Glutamatergic neuron (in vitro differentiated cells): ENCODE results near the gene SLC30A1. TPM values are rescaled to one million over a fixed set of nuclear protein-coding genes. Genes with fewer than 3 reads are reported as not detected.

Experiments used
- DNase-seq: peaks from one replicate; pipeline ENCODE4 v3.0.0; 2022
- H3K27ac Mint-ChIP-seq: one replicate; pipeline ENCODE4 v1.8.0; 2020; ENCODE audit warnings: mild to moderate bottlenecking, mixed read lengths, inconsistent platforms; ENCODE audit not compliant: unreplicated experiment
- H3K27me3 Mint-ChIP-seq: one replicate; pipeline ENCODE4 v1.8.0; 2020; ENCODE audit warnings: mild to moderate bottlenecking, moderate library complexity, mixed read lengths, inconsistent platforms; ENCODE audit not compliant: unreplicated experiment
- H3K36me3 Mint-ChIP-seq: one replicate; pipeline ENCODE4 v1.8.0; 2020; ENCODE audit warnings: mild to moderate bottlenecking, mixed read lengths, inconsistent platforms; ENCODE audit not compliant: unreplicated experiment
- H3K4me1 Mint-ChIP-seq: one replicate; pipeline ENCODE4 v1.8.0; 2020; ENCODE audit warnings: mild to moderate bottlenecking, low read depth, mixed read lengths, inconsistent platforms; ENCODE audit not compliant: unreplicated experiment
- H3K4me3 Mint-ChIP-seq: one replicate; pipeline ENCODE4 v1.8.0; 2020; ENCODE audit warnings: mild to moderate bottlenecking, mixed read lengths, inconsistent platforms; ENCODE audit not compliant: unreplicated experiment
- H3K9me3 Mint-ChIP-seq: one replicate; pipeline ENCODE4 v1.8.0; 2020; ENCODE audit warnings: mild to moderate bottlenecking, moderate library complexity, mixed read lengths, inconsistent platforms; ENCODE audit not compliant: unreplicated experiment
- CTCF ChIP-seq: fragments of 200-600 bp; sonication (generic); IDR thresholded peaks from one replicate; pipeline ENCODE4 v1.5.0; 2021; ENCODE audit not compliant: partially characterized antibody, unreplicated experiment
- total RNA-seq: library from RNA; stranded (reverse); fragmentation: NEBNext Ultra II Directional; extraction: Animal tissue kit (Norgen Biotek cat#: 25700); gene quantifications from one replicate; pipeline ENCODE4 v1.2.1, GENCODE V29; 2021; ENCODE audit not compliant: unreplicated experiment

The SLC30A1 gene
- total RNA-seq, 1 donor from 2014 or later: 3.1 TPM

- no peaks in the 10 kb centered on the region for H3K36me3 Mint-ChIP-seq
- H3K9me3 Mint-ChIP-seq: no peaks in the 10 kb centered on the region
- H3K27me3 Mint-ChIP-seq: peaks cover 1% of the 10 kb centered on the region
- H3K27ac Mint-ChIP-seq: no peak overlapping the region
- no peaks in the 10 kb centered on the region for H3K4me1 Mint-ChIP-seq
- H3K4me3 Mint-ChIP-seq: no peak overlapping the region
- DNase-seq: no peak
- no peak for TF ChIP-seq CTCF
These were observed 50.0 kb downstream of the SLC30A1 start for GRCh38 chr1:211529011-211529410.

- no peak overlapping the region for H3K4me3 Mint-ChIP-seq
- H3K27ac Mint-ChIP-seq: no peak overlapping the region
- no peaks in the 10 kb centered on the region for H3K4me1 Mint-ChIP-seq
- no peak for TF ChIP-seq CTCF
- H3K27me3 Mint-ChIP-seq: peaks cover 1% of the 10 kb centered on the region
- DNase-seq: no peak
- no peaks in the 10 kb centered on the region for H3K36me3 Mint-ChIP-seq
- H3K9me3 Mint-ChIP-seq: peaks cover 3% of the 10 kb centered on the region
These were observed 51.1 kb downstream of the SLC30A1 start for GRCh38 chr1:211527888-211528287.

GRCh38 chr1:211527006-211527405 is 52.0 kb downstream of the SLC30A1 start:
- TF ChIP-seq CTCF: no peak
- H3K4me3 Mint-ChIP-seq: no peak overlapping the region

GRCh38 chr1:211526101-211526500 is 52.9 kb downstream of the SLC30A1 start:
- Mint-ChIP-seq H3K36me3 (no peaks in the 10 kb centered on the region), H3K4me3 (no peak overlapping the region), H3K27me3 (peaks cover 1% of the 10 kb centered on the region), H3K9me3 (peaks cover 3% of the 10 kb centered on the region), H3K4me1 (no peaks in the 10 kb centered on the region), H3K27ac (no peak overlapping the region)
- DNase-seq: no peak
- TF ChIP-seq CTCF: no peak

More at GRCh38 chr1:211527006-211527405, 52.0 kb downstream of the SLC30A1 start:
- Mint-ChIP-seq H3K36me3 (no peaks in the 10 kb centered on the region), H3K27ac (no peak overlapping the region), H3K9me3 (peaks cover 3% of the 10 kb centered on the region), H3K4me1 (no peaks in the 10 kb centered on the region), H3K27me3 (peaks cover 1% of the 10 kb centered on the region)
- no peak for DNase-seq

- H3K27me3 Mint-ChIP-seq: peaks cover 1% of the 10 kb centered on the region
These were observed 53.8 kb downstream of the SLC30A1 start for GRCh38 chr1:211525101-211525676.

More at GRCh38 chr1:211525101-211525676, 53.8 kb downstream of the SLC30A1 start:
- Mint-ChIP-seq H3K4me3 (no peak overlapping the region), H3K36me3 (no peaks in the 10 kb centered on the region), H3K4me1 (no peaks in the 10 kb centered on the region), H3K27ac (no peak overlapping the region), H3K9me3 (peaks cover 3% of the 10 kb centered on the region)
- no peak for TF ChIP-seq CTCF
- no peak for DNase-seq
